ENCODE data around the gene ZNF446.
"Not testable (repeated sequence)": the region's sequence is repeated elsewhere in the genome, so short reads cannot be mapped to it uniquely, and the experiment has no call there.

Gene ZNF446

DNA sequence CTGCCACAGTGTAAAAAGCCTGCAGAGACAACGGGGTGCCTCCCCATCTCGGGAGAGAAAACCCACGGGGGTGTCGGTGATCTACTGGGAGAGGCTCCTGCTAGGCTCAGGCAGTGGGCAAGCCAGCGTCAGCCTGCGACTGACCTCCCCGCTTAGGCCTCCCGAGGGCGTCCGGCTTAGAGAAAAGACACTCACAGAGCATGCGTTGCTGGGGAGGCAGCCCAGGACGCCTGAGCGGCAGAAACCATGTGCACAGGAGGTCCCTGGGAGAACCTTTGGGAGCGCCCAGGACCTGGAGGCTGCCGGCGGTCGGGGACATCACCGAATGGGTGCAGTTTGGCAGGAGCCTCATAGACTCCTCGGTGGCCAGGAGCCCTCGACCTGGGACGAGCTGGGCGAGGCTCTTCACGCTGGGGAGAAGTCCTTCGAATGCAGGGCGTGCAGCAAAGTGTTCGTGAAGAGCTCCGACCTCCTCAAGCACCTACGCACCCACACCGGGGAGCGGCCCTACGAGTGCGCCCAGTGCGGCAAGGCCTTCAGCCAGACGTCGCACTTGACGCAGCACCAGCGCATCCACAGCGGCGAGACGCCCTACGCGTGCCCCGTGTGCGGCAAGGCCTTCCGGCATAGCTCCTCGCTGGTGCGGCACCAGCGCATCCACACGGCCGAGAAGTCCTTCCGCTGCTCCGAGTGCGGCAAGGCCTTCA lies 5.2 kb upstream of the ZNF446 start:
- not testable (repeated sequence) for FAIRE-seq

DNA sequence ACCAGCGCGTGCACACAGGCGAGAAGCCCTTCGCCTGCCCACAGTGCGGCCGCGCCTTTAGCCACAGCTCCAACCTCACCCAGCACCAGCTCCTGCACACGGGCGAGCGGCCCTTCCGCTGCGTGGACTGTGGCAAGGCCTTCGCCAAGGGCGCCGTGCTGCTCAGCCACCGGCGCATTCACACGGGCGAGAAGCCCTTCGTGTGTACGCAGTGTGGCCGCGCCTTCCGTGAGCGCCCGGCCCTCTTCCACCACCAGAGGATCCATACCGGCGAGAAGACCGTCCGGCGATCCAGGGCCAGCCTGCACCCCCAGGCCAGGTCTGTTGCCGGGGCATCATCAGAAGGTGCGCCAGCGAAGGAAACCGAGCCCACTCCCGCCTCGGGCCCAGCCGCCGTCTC lies 4.4 kb upstream of the ZNF446 start:
- FAIRE-seq, result no peak

DNA sequence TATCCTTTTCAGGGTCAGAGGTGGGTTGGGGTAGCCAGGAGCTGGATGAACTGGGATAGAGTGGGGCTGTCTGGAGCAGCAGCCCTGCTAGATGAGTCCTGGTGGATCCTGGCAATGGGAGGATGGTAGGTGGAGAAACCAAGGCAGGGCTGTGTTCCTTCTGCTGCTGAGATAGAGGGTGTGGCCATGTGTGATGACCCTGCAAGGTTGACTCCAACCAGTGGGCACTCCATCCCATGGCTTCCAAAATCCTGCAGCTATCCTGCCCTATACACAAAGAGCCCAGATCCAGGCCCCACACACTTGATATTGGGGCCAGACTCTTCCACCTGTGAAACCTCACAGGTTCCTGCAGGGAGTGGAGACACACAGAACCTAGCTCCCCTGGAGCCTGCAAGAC lies 2.4 kb upstream of the ZNF446 start:
- no peak for FAIRE-seq

DNA sequence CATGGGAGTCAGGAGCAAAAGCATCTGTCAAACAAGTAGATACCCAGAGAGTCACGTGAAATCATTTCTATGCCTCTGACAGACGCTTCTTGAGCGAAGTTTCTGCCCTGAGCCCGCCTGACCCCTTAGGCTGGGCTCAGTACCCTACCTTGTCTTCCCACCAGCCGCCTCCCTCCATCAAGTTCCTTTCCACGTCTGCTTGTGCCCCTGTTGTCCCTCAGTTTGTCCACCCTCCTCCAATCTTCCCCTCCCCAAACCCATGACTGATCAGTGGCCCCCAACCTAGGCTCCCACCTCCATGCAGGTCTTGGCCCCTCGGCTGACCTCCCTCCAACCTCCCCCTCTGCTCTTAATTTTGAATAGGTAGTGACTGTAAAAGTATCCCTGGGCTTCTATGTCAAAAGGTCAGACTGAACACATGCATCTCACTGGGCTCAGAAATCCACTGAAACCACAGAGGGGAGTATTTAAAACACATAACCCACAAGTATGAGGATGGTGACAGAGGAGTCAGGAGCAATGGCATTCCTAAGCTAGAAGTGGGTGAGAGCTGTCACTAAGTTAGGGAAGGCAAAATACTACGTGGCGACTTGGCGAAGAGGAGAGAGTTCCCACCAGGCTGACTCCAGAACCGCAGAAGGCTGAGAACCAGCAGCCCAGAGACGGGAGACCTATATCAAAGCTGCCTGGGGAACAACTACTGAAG lies 1.7 kb upstream of the ZNF446 start:
- no peak for FAIRE-seq

DNA sequence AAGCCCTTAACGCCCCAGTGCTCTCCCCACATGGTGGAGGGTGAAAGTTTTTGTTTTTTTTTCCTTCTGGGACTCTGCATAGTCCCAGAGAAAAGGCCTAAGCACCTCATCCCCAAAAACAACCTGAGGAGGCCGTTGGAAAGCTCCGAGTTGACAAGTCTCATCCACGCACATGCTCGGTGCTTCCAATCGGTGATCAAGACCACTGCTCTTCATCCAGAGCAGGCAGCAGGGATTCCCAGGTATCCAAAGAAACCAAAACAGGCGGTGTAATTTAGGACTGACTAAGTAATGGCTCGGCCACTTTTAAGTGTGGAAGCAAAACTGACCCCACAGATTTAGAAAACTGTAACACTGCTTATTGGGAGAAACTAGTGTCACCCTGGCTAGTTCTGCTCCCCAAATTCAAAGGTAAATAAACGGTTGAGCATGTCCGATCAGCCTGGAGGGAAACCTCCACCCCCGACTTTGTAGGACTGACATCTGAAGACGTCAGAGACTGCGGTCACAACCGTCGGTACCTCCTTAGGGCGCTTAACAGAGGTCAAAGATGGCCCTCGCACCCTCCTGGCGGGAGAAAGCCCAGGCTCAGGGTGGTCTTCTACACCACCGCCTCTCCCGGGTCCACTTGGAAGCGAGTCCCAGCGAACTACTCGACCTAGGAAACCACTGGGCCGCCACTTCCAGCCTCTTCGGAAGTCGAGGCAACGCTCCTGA lies 997 bp upstream of the ZNF446 start:
- no peak for FAIRE-seq

DNA sequence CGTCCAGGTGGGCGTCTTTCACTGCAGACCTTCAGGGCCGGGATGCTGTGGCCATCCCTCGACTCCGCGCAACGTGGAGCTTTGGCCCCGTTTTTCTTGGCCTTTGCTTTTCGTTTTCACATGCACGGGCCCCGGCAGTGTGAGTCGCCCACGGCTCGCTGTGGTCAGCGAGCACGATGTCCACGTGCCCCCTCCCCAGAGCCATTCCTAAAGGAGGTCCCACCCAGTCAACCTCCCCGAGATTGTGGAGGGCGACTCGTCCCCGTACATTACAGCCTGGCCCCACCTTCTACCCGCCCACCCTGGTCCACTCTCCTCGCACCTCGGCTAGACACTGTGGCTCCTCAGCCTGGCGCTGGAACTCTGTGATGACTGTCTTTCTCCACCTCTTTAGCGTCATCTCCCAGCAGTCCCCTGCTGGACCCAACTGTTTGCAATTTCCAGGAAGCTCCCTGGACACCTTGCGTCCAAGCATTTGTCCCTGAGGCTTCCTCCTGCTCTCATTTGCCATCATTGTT lies 405 bp downstream of the ZNF446 start:
- no peak for FAIRE-seq

DNA sequence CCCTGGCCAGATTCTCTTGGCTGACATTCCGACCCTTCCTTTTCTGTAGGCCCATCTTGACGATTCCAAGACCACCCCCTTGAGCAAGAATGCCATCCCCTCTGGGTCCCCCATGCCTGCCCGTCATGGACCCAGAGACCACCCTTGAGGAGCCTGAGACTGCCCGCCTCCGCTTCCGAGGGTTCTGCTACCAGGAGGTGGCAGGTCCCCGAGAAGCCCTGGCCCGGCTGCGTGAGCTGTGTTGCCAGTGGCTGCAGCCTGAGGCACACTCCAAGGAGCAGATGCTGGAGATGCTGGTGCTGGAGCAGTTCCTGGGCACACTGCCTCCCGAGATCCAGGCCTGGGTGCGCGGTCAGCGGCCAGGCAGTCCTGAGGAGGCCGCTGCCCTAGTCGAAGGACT lies 978 bp downstream of the ZNF446 start:
- no peak for FAIRE-seq

DNA sequence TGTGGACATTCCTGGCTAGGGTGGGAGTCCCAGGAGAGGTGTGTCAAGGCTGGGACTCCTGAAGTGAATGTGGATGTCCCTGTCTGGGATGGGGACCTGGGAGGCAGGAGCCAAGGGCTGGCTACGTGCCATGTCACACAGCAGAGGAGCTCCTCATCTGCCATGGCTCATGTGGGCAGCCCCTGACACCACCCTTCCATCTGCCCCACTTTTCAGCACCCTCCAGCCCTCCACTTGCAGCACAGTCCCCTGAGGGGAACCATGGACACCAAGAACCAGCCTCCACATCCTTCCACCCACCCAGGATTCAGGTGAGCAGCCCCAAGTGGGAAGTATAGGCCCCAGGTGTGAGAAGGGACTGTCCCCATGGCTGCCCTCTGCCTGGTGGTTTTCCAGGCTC lies 1.7 kb downstream of the ZNF446 start:
- no peak for FAIRE-seq

DNA sequence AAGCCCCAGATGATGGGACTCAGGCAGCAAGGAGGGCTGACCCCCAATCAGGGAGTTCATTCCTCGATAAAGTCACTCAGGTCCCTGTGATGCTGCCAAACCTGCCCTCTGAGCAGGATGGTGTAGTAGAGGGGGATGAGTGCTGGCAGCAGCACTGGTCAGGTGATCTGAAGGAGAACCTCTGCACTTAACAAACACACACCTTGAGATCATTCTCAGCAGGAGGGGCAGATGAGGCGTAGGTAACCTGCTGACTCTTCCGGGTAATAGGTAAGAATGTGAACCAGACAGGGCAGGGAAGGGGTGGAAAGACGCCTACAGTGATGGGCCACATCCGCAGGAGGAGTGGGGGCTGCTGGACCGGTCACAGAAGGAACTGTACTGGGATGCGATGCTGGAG lies 3.2 kb downstream of the ZNF446 start:
- FAIRE-seq, result no peak

DNA sequence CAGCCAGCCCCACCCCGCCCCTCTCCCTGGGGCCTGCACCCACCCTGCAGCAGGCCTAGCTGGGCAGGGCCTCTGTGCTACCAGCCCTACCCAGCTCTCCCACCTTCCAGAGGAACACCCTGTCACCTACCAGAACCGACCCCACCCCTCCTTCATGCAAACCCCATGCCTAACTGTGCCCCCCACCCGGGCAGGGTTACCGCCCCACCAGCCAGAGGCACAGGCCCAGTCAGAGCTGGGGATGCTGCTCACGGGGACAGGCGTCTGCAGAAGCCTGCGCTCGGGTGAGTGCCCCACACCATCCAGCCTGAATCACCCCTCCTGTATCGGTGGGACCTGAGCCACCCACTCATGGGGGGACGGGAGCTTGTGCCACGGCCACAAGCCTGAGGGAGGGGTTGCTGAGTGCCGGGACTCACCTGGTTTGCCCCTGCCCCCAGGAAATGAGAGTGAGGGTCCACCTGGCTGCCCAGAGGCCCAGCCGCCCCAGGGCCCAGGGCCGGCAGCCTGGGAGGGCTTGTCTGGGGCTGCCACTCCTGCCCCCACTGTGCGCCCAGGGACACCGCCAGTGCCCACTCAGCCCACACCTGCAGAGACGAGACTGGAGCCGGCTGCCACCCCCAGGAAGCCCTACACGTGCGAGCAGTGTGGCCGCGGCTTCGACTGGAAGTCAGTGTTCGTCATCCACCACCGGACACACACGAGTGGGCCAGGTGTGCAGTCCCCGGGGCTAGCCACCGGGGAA lies 3.8 kb downstream of the ZNF446 start:
- no peak for FAIRE-seq

DNA sequence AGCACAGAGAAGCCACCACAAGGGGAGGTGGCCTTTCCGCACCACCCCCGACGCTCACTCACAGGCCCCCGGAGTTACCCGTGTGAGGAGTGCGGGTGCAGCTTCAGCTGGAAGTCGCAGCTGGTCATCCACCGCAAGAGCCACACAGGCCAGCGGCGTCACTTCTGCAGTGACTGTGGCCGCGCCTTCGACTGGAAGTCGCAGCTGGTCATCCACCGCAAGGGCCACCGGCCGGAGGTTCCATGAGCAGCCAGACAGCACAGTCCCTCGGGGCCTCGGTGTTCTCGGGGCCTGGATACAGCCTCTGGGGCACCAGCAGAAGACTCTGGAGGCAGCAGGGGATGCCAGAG lies 4.3 kb downstream of the ZNF446 start:
- no peak for FAIRE-seq

DNA sequence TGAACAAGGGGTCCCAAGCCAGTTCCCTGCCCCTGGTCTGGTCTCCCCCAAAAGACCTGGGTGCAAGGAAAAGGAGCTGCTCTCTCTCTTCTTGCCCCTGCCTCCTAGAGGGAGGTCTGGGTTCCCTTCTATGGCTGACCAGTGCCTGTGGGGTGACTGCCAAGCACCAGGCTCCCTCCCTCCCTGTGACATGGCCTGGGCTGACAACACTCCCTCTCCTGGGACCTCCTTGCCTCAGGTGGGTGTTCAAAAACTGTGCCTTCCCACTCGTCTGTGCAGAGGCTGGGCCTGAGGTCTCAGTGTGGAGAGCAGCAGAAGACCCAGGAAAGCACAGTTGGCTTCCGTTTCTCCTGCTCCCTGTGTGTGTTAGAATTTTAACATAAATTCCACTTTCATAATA lies 4.7 kb downstream of the ZNF446 start:
- FAIRE-seq, result no peak

DNA sequence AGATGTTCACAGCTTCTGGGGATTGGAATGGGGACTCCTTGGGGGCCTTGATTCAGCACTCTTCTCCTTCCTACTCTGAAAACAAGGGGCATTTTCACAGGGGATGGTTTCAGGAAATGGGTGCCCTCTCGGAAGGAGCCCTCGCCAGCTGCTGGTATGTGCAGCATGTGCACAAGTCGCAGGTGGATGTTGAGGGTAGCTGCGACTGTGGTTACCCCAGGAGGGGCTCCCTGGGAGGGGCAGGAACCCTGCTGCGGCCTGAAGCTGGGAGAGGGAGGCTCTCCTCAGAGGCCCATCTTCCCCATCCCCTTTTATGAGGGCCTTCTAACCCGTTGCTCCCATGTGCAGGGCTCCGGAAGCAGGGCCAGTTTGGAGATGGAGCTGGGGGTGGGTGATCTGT lies 6.2 kb downstream of the ZNF446 start:
- no peak for FAIRE-seq

DNA sequence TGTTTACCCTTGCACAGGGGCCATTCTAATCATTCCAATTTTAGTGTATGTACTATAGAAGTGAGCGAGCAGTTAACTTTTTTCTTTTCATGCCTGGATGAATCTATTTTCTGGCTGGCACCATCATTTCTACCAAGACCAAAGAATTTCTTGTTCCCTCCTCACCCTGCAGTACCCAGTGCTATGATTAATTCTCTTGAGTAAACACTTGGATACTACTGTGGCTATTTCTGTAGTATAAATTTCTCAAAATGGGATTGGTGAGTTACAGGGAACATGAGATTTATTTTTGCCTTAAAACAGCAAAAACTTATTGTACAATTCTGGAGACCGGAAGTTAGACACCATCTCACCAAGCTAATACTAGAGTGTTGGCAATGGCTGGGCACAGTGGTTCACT lies 7.6 kb downstream of the ZNF446 start:
- FAIRE-seq, result no peak

DNA sequence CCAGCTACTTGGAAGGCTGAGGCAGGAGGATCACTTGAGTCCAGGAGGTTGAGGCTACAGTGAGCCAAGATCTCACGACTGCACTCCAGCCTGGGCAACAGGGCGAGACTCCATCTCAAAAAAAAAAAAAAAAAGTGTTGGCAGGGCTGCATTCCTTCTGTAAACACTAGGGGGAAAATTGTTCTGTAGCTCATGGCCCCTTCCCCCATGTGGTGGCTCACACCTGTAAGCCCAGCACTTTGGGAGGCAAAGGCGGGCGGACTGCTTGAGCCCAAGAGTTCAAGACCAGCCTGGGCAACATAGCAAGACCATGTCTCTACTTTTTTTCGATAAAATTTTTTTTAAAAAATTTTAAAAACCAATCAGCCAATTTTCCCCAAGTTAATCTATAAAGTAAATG lies 8.2 kb downstream of the ZNF446 start:
- not testable (repeated sequence) for FAIRE-seq

DNA sequence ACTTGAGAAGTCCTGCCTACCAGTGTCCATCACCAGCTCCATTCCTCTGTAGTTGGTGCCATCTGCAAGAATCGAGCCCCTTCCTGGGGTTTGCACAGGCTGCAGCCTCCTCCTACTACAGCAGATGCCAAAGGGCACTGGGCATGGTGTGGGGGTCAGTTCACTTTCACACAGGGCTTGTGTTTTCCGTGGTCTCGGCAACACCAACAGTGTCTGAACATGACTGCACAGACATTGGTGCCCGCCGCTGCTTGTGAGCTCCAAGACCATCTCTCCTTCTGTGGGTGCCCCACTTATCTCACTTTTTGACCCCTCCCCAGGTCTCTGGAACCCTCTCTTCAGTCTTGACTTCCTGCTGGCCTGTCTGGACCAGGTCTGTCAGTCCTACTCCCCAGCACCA lies 15.2 kb downstream of the ZNF446 start:
- FAIRE-seq, result no peak

DNA sequence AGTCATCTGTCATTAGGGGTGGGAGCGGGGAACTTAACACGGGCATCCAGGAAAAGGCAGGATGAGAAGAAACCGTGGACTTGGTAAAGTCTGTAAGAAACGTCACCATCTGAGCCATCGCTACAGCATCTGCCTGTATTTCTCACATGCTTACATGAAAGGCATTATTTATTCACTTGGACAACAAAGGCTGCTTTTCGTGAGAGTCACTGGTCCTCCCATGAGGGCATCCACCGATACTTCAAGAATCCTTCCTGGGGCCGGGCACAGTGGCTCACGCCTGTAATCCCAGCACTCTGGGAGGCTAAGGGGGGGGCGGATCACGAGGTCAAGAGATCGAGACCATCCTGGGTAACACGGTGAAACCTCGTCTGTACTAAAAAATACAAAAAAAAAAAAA lies 16.1 kb downstream of the ZNF446 start:
- FAIRE-seq, result no peak

DNA sequence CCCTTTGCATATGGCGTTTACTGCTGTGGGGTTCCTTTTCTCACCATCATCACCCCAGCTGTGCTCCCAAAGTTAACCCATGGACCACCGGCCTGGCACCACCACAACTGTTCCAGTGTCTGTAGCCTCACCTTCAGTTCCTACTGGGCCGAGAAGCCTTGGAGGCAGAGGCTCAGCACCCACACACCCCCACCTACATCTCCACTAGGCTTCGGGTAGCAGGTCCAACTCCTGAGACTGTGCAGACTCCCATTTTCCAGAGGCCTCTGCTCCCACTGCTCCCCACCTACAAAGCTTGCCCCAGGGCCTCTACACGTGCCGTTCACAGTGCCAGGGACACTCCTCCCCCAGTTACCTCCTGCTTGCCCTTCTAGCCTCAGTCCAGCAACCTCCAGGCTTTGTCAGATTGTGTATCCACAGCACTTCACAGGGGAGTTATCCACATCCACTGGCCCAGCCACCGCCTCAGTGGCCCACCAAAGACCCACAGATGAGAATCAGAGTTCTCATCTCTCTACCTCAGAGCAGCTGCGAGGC lies 21.6 kb downstream of the ZNF446 start:
- no peak for FAIRE-seq

DNA sequence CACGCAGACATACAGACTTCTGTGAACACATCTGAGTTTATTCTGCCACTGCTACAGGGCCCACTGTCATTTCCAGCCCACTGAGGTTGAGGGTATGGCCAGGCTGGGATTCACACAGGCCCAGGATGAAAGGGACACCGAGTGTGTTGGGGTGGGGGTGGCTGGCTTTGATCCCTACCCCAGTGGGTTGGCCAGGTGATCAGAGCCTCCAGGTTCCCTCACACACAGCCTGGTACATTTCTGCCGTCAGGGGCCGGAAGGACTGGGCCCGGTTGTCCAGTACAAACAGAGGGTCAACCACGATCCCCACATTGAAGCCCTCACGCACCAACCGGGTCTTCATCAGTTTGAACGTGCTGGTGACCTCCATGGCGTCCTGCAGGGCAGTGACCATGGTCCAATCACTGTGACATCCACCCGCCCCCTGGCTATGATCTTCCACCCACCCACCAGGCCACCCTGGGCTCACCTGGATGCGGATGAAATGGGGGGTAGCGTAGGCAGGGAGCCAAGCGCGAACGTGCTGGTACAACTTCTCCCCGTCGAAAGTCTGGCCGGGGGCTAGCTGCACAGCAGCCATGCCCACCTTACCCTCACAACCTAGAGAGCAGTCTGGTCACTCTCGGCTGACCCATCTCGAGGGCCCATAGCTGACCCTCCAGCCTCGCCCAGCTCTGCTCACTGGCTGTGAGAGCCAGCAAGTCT lies 22.3 kb downstream of the ZNF446 start:
- no peak for FAIRE-seq

DNA sequence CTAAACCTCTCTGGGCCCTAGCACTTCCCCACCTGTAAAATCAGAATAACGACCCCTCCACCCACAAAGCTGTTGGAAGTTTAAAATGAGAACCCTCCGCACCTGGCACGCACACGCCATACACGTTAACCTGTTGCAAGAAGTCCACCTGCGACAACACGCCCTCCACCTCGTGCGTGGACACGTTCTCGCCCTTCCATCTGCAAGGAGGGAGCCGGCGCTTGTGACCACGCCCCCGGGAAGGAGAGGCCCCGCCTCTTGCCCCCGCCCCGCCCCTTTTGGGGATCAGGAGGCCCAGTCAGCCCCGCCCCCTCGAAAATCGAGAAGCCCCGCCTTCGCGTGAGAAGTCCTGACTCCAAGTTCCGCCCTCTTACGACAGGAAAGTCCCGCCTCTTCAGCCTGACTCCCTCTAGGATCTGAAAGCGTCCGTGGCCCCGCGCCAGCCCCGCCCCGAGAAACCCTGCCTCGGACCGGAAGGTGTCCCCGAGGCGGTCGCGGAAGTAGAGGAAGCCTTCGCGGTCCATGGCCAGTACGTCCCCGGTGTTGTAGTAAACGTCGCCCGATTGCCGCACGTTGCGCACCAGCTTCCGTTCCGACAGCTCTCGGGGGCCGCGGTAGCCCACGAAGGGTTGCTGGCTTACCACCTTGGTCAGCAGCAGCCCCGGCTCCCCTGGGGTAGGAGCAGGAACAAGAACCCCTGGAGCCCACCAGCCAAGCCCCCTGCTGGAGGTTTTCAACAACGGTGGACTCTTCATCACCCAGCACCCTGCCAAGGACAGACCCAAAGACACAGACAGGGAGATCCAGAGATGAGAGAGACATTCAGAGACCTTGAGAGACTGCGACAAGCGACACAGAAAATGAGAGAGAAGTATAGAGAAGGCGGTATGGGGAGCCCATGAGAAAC lies 23.1 kb downstream of the ZNF446 start:
- peak; percentile 95 for FAIRE-seq

DNA sequence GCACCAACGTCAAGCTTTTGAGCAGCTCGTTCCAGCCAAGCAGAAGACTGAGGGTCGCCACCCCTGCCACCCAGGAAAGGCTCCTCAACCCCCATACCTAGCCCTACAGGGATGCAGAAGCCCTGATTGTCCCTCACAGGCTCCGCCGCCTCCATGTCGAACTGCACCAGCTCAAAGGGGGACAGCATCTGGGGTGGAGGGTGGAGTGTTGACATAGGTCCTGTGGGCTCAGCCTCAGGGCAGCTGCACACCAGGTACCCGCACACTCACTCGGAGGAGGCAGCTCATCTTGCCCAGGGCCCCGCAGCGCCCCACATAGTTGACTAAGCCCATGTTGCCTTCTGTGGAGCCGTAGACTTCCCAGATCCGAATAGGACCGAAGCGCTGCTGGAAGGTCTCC lies 24.1 kb downstream of the ZNF446 start:
- no peak for FAIRE-seq
